DND-41 (cell line): ENCODE data around the gene FAM184B.

Experiments
- ATAC-seq: fragments of 200-7000 bp; cut with Tn5 transposase; 3 replicates; pipeline ENCODE4 v1.9.1; 2021; ENCODE audit warnings: low read depth; ENCODE audit not compliant: insufficient read depth
- DNase-seq: peaks from one replicate; pipeline ENCODE4 v3.0.0-alpha.2; 2020
- H2AFZ ChIP-seq: 2 replicates; pipeline ENCODE4 v1.6.0; 2012; ENCODE audit warnings: low read depth, low read length
- H3K27ac ChIP-seq: 2 replicates; pipeline ENCODE4 v1.5.1; 2012; ENCODE audit warnings: low read length, inconsistent platforms
- H3K27me3 ChIP-seq: fragments of 200-600 bp; sonication (generic); 2 replicates; pipeline ENCODE4 v1.6.0; 2012; ENCODE audit warnings: low read length, mild to moderate bottlenecking, inconsistent platforms; ENCODE audit not compliant: insufficient read depth, poor library complexity
- H3K36me3 ChIP-seq: 2 replicates; pipeline ENCODE4 v1.5.1; 2012; ENCODE audit warnings: low read length, inconsistent platforms; ENCODE audit not compliant: insufficient read depth
- H3K4me1 ChIP-seq: 2 replicates; pipeline ENCODE4 v1.5.1; 2012; ENCODE audit warnings: mild to moderate bottlenecking, low read length; ENCODE audit not compliant: insufficient read depth
- H3K4me2 ChIP-seq: 2 replicates; pipeline ENCODE4 v1.6.0; 2012; ENCODE audit warnings: mild to moderate bottlenecking, moderate library complexity, low read length, inconsistent platforms; ENCODE audit not compliant: insufficient read depth
- H3K4me3 ChIP-seq, 2 experiments: fragments of 200-600 bp in 1 of 2; shearing (Covaris generic) in 1 of 2; 2 replicates each; pipeline ENCODE4 v1.5.1; 2012 to 2016; ENCODE audit warnings: inconsistent platforms in 2 of 2, low read length in 2 of 2, mild to moderate bottlenecking in 2 of 2, low read depth in 1 of 2, moderate library complexity in 1 of 2
- H3K79me2 ChIP-seq: 2 replicates; pipeline ENCODE4 v1.6.0; 2012; ENCODE audit warnings: low read length, inconsistent platforms; ENCODE audit not compliant: insufficient read depth
- H3K9ac ChIP-seq: 2 replicates; pipeline ENCODE4 v1.6.0; 2012; ENCODE audit warnings: low read depth, mild to moderate bottlenecking, inconsistent platforms, low read length, moderate library complexity
- H3K9me3 ChIP-seq: 2 replicates; pipeline ENCODE4 v1.5.1; 2012; ENCODE audit warnings: low read length, moderate library complexity, mild to moderate bottlenecking, inconsistent platforms; ENCODE audit not compliant: insufficient read depth, severe bottlenecking
- H4K20me1 ChIP-seq: 2 replicates; pipeline ENCODE4 v1.6.0; 2012; ENCODE audit warnings: low read length; ENCODE audit not compliant: insufficient read depth
- EZH2 ChIP-seq: IDR thresholded peaks from 3 replicates; pipeline ENCODE4 v1.6.1; 2012; ENCODE audit warnings: borderline replicate concordance, low read depth, mild to moderate bottlenecking, moderate library complexity, low read length, inconsistent platforms; ENCODE audit not compliant: severe bottlenecking
- TF ChIP-seq, protein P1 (sequence below): IDR thresholded peaks from 2 replicates; pipeline ENCODE4 v1.5.1; 2012; ENCODE audit warnings: borderline replicate concordance, low read length, moderate library complexity, mild to moderate bottlenecking; ENCODE audit not compliant: poor library complexity, severe bottlenecking; ENCODE audit errors: extremely low read depth

Gene FAM184B

DNA sequence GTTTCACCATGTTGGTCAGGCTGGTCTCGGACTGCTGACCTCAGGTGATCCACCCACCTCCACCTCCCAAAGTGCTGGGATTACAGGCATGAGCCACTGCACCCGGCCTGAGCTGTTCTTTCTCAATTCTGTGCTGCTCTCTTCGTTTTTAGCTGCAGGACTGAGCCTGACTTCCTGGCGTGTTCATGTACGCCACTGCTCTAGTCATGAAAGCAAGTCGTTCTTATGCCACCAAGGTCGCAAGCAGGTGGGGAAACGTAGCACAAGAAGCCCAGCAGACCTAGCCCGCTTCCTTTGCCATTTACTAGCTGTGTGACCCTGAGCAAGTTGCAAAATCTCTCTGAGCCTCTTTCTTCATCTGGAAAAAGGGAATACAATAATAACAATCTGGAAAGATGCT lies 123.6 kb downstream of the FAM184B start:
- no peak overlapping the region for H3K27ac ChIP-seq
- no peak overlapping the region for H2AFZ ChIP-seq
- no peaks in the 10 kb centered on the region for H4K20me1 ChIP-seq
- H3K27me3 ChIP-seq: no peaks in the 10 kb centered on the region
- H3K4me1 ChIP-seq: no peaks in the 10 kb centered on the region
- no peaks in the 10 kb centered on the region for H3K79me2 ChIP-seq
- H3K36me3 ChIP-seq: no peaks in the 10 kb centered on the region
- H3K9me3 ChIP-seq: no peaks in the 10 kb centered on the region
- H3K4me2 ChIP-seq: no peak overlapping the region
- no peak for ATAC-seq
- DNase-seq: no peak
- H3K4me3 ChIP-seq: no peak overlapping the region
- no peak for TF ChIP-seq EZH2
- TF ChIP-seq, protein P1, sequence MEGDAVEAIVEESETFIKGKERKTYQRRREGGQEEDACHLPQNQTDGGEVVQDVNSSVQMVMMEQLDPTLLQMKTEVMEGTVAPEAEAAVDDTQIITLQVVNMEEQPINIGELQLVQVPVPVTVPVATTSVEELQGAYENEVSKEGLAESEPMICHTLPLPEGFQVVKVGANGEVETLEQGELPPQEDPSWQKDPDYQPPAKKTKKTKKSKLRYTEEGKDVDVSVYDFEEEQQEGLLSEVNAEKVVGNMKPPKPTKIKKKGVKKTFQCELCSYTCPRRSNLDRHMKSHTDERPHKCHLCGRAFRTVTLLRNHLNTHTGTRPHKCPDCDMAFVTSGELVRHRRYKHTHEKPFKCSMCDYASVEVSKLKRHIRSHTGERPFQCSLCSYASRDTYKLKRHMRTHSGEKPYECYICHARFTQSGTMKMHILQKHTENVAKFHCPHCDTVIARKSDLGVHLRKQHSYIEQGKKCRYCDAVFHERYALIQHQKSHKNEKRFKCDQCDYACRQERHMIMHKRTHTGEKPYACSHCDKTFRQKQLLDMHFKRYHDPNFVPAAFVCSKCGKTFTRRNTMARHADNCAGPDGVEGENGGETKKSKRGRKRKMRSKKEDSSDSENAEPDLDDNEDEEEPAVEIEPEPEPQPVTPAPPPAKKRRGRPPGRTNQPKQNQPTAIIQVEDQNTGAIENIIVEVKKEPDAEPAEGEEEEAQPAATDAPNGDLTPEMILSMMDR: no peak
- no peak overlapping the region for H3K9ac ChIP-seq

DNA sequence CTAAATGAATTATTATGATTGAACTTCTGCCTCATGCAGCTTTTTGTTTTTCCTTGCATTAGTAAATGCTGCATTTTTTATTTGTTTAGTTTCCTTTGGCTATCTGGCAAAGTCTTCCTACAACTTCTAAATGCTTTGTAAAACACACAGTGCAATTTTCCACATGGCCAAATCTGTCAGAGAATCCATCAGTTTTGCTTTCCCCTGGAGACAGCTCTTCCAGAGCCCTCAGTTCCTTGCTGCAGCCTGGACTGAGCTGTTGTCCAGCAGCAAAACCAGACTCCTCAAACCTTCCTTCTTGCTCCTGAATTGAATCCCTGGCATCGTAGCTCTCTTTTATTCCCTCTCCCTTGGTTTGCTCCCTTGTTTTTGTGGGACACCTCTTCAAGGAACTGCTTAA lies 124.3 kb downstream of the FAM184B start:
- H3K4me2 ChIP-seq: no peak overlapping the region
- no peak overlapping the region for H2AFZ ChIP-seq
- no peak for DNase-seq
- TF ChIP-seq, protein P1: no peak
- no peak for TF ChIP-seq EZH2
- H3K27ac ChIP-seq: no peak overlapping the region
- H3K79me2 ChIP-seq: no peaks in the 10 kb centered on the region
- H3K9ac ChIP-seq: no peak overlapping the region
- no peaks in the 10 kb centered on the region for H3K27me3 ChIP-seq
- no peaks in the 10 kb centered on the region for H3K36me3 ChIP-seq
- H4K20me1 ChIP-seq: no peaks in the 10 kb centered on the region
- no peaks in the 10 kb centered on the region for H3K9me3 ChIP-seq
- H3K4me1 ChIP-seq: no peaks in the 10 kb centered on the region
- ATAC-seq: no peak
- no peak overlapping the region for H3K4me3 ChIP-seq

DNA sequence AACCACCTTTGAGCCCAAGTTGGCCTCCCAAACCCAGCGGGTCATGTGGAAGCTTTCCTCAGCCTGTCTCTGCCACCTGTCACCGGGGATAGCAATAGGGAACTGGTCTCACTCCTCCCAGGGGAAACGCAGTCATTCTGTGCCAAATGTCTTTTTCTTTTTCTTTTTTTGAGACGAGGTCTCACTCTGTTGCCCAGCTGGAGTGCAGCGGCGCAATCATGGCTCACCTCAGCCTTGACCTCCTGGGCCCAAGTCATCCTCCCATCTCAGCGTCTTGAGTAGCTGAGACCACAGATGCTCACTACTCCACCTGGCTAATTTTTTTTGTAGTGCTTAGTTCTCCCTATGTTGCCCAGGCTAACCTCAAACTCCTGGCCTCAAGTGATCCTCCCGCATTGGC lies 126.7 kb downstream of the FAM184B start:
- no peak overlapping the region for H3K27ac ChIP-seq
- DNase-seq: no peak
- H3K9ac ChIP-seq: no peak overlapping the region
- H3K4me2 ChIP-seq: no peak overlapping the region
- no peaks in the 10 kb centered on the region for H3K36me3 ChIP-seq
- H3K27me3 ChIP-seq: no peaks in the 10 kb centered on the region
- no peak overlapping the region for H3K4me3 ChIP-seq
- ATAC-seq: no peak
- TF ChIP-seq, protein P1: no peak
- TF ChIP-seq EZH2: no peak
- peaks cover 12% of the 10 kb centered on the region for H3K4me1 ChIP-seq
- H3K9me3 ChIP-seq: no peaks in the 10 kb centered on the region
- H3K79me2 ChIP-seq: no peaks in the 10 kb centered on the region
- no peak overlapping the region for H2AFZ ChIP-seq
- no peaks in the 10 kb centered on the region for H4K20me1 ChIP-seq

GRCh38 chr4:17650406-17650805 lies 131.0 kb downstream of the FAM184B start:
- ATAC-seq (no peak), DNase-seq (no peak)
- no peaks in the 10 kb centered on the region for H4K20me1 ChIP-seq
- no peak overlapping the region for H3K27ac ChIP-seq
- no peaks in the 10 kb centered on the region for H3K9me3 ChIP-seq
- no peak overlapping the region for H2AFZ ChIP-seq
- TF ChIP-seq, protein P1: no peak
- no peak for TF ChIP-seq EZH2
- peaks cover 12% of the 10 kb centered on the region for H3K4me1 ChIP-seq
- no peaks in the 10 kb centered on the region for H3K36me3 ChIP-seq
- no peak overlapping the region for H3K4me2 ChIP-seq
- no peak overlapping the region for H3K9ac ChIP-seq
- no peaks in the 10 kb centered on the region for H3K27me3 ChIP-seq
- H3K4me3 ChIP-seq: no peak overlapping the region
- no peaks in the 10 kb centered on the region for H3K79me2 ChIP-seq
